MCF 10A (cell line): Measurements from ENCODE around the gene UVRAG. TPM values are rescaled to one million over a fixed set of nuclear protein-coding genes. Genes with fewer than 3 reads are reported as not detected.

Source experiments
- BruUV-seq: library from RNA; stranded (reverse); fragments of 400-500 nt; replicated peaks from 2 replicates; lab custom pipeline; 2021; lab: Mats Ljungman, UMichigan
- CTCF ChIA-PET: fragments of 300-600 bp; sonication (Branson Sonifier 250); formaldehyde crosslinking; extraction: SDS; loops from one replicate; lab custom pipeline; 2021; ENCODE audit warnings: antibody characterized with exemption, inconsistent platforms; lab: Yijun Ruan, JAX
- POLR2A ChIA-PET: fragments of 300-600, 350-650 bp; sonication (Branson Sonifier 250); formaldehyde crosslinking; extraction: SDS; loops from one replicate; lab custom pipeline; 2020; ENCODE audit warnings: antibody characterized with exemption, inconsistent platforms; lab: Yijun Ruan, JAX
- DNase-seq: peaks from one replicate; pipeline ENCODE4 v3.0.0-alpha.2; 2018; ENCODE audit not compliant: unreplicated experiment
- H3K27ac Mint-ChIP-seq: one replicate; pipeline ENCODE4 v1.8.0; 2022; ENCODE audit warnings: mild to moderate bottlenecking, low read depth, mixed read lengths; ENCODE audit not compliant: unreplicated experiment
- H3K27me3 Mint-ChIP-seq: one replicate; pipeline ENCODE4 v1.8.0; 2022; ENCODE audit warnings: mixed read lengths; ENCODE audit not compliant: insufficient read depth, unreplicated experiment
- H3K36me3 Mint-ChIP-seq: one replicate; pipeline ENCODE4 v1.8.0; 2022; ENCODE audit warnings: mild to moderate bottlenecking, moderate library complexity, mixed read lengths; ENCODE audit not compliant: insufficient read depth, unreplicated experiment
- H3K4me1 Mint-ChIP-seq: one replicate; pipeline ENCODE4 v1.8.0; 2022; ENCODE audit warnings: mixed read lengths; ENCODE audit not compliant: insufficient read depth, unreplicated experiment
- H3K4me3 Mint-ChIP-seq: one replicate; pipeline ENCODE4 v1.8.0; 2022; ENCODE audit warnings: mild to moderate bottlenecking, moderate library complexity, mixed read lengths; ENCODE audit not compliant: unreplicated experiment
- H3K9me3 Mint-ChIP-seq: one replicate; pipeline ENCODE4 v1.8.0; 2022; ENCODE audit warnings: mixed read lengths; ENCODE audit not compliant: unreplicated experiment
- CTCF ChIP-seq: fragments of 200-600 bp; IDR thresholded peaks from one replicate; pipeline ENCODE4 v1.8.0; 2022; ENCODE audit warnings: antibody characterized with exemption, mild to moderate bottlenecking; ENCODE audit not compliant: unreplicated experiment
- intact Hi-C: fragments of 100-400 bp; cut with micrococcal nuclease; formaldehyde crosslinking; loops from 2 replicates; pipeline ENCODE4 v1.14.1; 2022
- total RNA-seq: library from RNA; stranded (reverse); gene quantifications from 2 replicates; pipeline ENCODE4 v1.2.3, GENCODE V29; 2022

The UVRAG gene
- total RNA-seq, 1 experiment from 2014 or later = 12.4 TPM

- no peaks in the 10 kb centered on the region for H3K4me1 Mint-ChIP-seq
- CTCF ChIA-PET = interaction anchor here (0.6 to 2.1 kb wide), 2 partner anchors 9 to 110 kb away, joined by 4 to 8 read pairs; no protein-coding TSS in a partner anchor
- no TSS peak for BruUV-seq
- no peak overlapping the region for H3K4me3 Mint-ChIP-seq
- no peak overlapping the region for H3K27ac Mint-ChIP-seq
- intact Hi-C loops = no loop called here
- H3K36me3 Mint-ChIP-seq = no peaks in the 10 kb centered on the region
- no peak for TF ChIP-seq CTCF
- DNase-seq = no peak
- H3K9me3 Mint-ChIP-seq = no peaks in the 10 kb centered on the region
- POLR2A ChIA-PET = no interaction called here
- H3K27me3 Mint-ChIP-seq = no peaks in the 10 kb centered on the region
These were observed 223.6 kb downstream of the UVRAG start for GRCh38 chr11:76038608-76039007.

GRCh38 chr11:76041208-76041607 is 226.2 kb downstream of the UVRAG start:
- Mint-ChIP-seq H3K4me1 (no peaks in the 10 kb centered on the region), H3K9me3 (no peaks in the 10 kb centered on the region), H3K27ac (no peak overlapping the region), H3K27me3 (no peaks in the 10 kb centered on the region), H3K4me3 (no peak overlapping the region), H3K36me3 (no peaks in the 10 kb centered on the region)
- intact Hi-C loops = no loop called here
- no TSS peak for BruUV-seq
- ChIA-PET POLR2A (no interaction called here), CTCF (no interaction called here)
- TF ChIP-seq CTCF = no peak
- DNase-seq = no peak

GRCh38 chr11:76044750-76045320 is 229.8 kb downstream of the UVRAG start:
- ChIA-PET CTCF (no interaction called here), POLR2A (no interaction called here)
- no TSS peak for BruUV-seq
- H3K9me3 Mint-ChIP-seq = no peaks in the 10 kb centered on the region
- no peaks in the 10 kb centered on the region for H3K27me3 Mint-ChIP-seq
- no peaks in the 10 kb centered on the region for H3K4me1 Mint-ChIP-seq
- H3K4me3 Mint-ChIP-seq = no peak overlapping the region
- no peak overlapping the region for H3K27ac Mint-ChIP-seq
- no peaks in the 10 kb centered on the region for H3K36me3 Mint-ChIP-seq
- TF ChIP-seq CTCF = no peak
- intact Hi-C loops = no loop called here
- DNase-seq = no peak

GRCh38 chr11:76047231-76047630 is 232.2 kb downstream of the UVRAG start:
- BruUV-seq = no TSS peak
- Mint-ChIP-seq H3K36me3 (no peaks in the 10 kb centered on the region), H3K9me3 (no peaks in the 10 kb centered on the region), H3K4me3 (no peak overlapping the region), H3K27me3 (no peaks in the 10 kb centered on the region), H3K4me1 (no peaks in the 10 kb centered on the region), H3K27ac (no peak overlapping the region)
- no peak for DNase-seq
- no peak for TF ChIP-seq CTCF
- POLR2A ChIA-PET = interaction anchor here (0.6 to 0.8 kb wide), 2 partner anchors 19 to 138 kb away, joined by 3 to 4 read pairs; no protein-coding TSS in a partner anchor
- CTCF ChIA-PET = interaction anchor here (1.2 kb wide), 1 partner anchor 9 kb away, joined by 8 read pairs; no protein-coding TSS in a partner anchor
- intact Hi-C loops = no loop called here
